ENCODE data around the gene HSDL1. TPM values are rescaled to one million over a fixed set of nuclear protein-coding genes. Genes with fewer than 3 reads are reported as not detected.

Gene HSDL1
- total RNA-seq, 3 donors from 2014 or later (not counting 1 experiment from before 2014, with no cell fraction given), result 11.2 to 15.3 (median 13.5) TPM

GRCh38 chr16:84161037-84161436 lies 16.1 kb upstream of the HSDL1 start:
- H3K4me3 Mint-ChIP-seq, result no peak overlapping the region
- no peak for ATAC-seq
- H3K4me1 Mint-ChIP-seq, result no peaks in the 10 kb centered on the region
- no peak for DNase-seq
- Histone ChIP-seq H3K27me3 (ENCODE audit: control insufficient read depth, insufficient read depth, low read length) (no peaks in the 10 kb centered on the region), H3K9me3 (ENCODE audit: control insufficient read depth, insufficient read depth, low read length) (no peaks in the 10 kb centered on the region), H3K36me3 (ENCODE audit: control insufficient read depth, insufficient read depth, low read length) (no peaks in the 10 kb centered on the region), H3K4me1 (ENCODE audit: control insufficient read depth, insufficient read depth, low read length) (no peaks in the 10 kb centered on the region), H3K27ac (ENCODE audit: low read length) (no peak overlapping the region), H3K4me3 (ENCODE audit: low read length) (no peak overlapping the region)
- 81% methylated on average over 10 of the region's 10 CpGs for WGBS (ENCODE audit: insufficient coverage)
- no peak for TF ChIP-seq CTCF (IDR thresholded peaks at IDR 0.05)
- H3K9me3 Mint-ChIP-seq, result no peaks in the 10 kb centered on the region
- no peaks in the 10 kb centered on the region for H3K36me3 Mint-ChIP-seq
- H3K27ac Mint-ChIP-seq, result no peak overlapping the region
- peaks cover 24 to 56% of the 10 kb centered on the region in 2 donors for H3K27me3 Mint-ChIP-seq (ENCODE audit: low read depth in 2 of 2)
- intact Hi-C loops (cut with micrococcal nuclease), result no loop called here

- no peak overlapping the region for H3K4me3 ChIP-seq (ENCODE audit: low read length)
- H3K27ac ChIP-seq (ENCODE audit: low read length), result no peak overlapping the region
- Mint-ChIP-seq H3K4me3 (no peak overlapping the region), H3K4me1 (no peaks in the 10 kb centered on the region), H3K27me3 (ENCODE audit: low read depth in 2 of 2) (peaks cover 22 to 54% of the 10 kb centered on the region in 2 donors), H3K27ac (no peak overlapping the region), H3K9me3 (no peaks in the 10 kb centered on the region), H3K36me3 (no peaks in the 10 kb centered on the region)
- DNase-seq (no peak), ATAC-seq (no peak)
- H3K4me1 ChIP-seq (ENCODE audit: control insufficient read depth, insufficient read depth, low read length), result no peaks in the 10 kb centered on the region
- intact Hi-C loops (cut with micrococcal nuclease), result no loop called here
- no peaks in the 10 kb centered on the region for H3K9me3 ChIP-seq (ENCODE audit: control insufficient read depth, insufficient read depth, low read length)
- H3K36me3 ChIP-seq (ENCODE audit: control insufficient read depth, insufficient read depth, low read length), result no peaks in the 10 kb centered on the region
- TF ChIP-seq CTCF (IDR thresholded peaks at IDR 0.05), result no peak
- WGBS (ENCODE audit: insufficient coverage), result no CpG with 5 or more reads among the region's 1 CpG
- no peaks in the 10 kb centered on the region for H3K27me3 ChIP-seq (ENCODE audit: control insufficient read depth, insufficient read depth, low read length)
These were observed 14.8 kb upstream of the HSDL1 start for GRCh38 chr16:84159800-84160199.

DNA sequence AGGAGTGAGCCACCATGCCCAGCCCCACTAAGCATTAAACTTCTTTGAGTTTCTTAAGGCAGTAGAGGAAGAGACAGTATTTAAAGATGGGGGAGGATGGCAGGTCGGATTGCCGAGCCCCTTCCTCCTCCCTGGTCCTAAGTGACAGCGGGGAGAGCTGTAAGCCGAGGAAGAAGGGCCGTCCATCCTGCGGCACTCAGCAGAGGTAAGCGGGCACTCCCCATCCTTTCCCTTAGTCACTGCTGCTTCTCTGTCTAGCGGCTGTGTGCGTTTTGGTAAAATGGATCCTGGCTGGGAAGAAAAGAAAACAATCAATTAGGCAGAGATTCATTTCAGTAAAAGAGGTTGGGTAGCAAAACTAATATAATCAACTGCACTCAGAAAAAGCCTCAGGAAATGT lies 14.0 kb upstream of the HSDL1 start:
- Mint-ChIP-seq H3K4me3 (no peak overlapping the region), H3K27ac (no peak overlapping the region), H3K9me3 (no peaks in the 10 kb centered on the region), H3K27me3 (ENCODE audit: low read depth in 2 of 2) (peaks cover 22 to 46% of the 10 kb centered on the region in 2 donors), H3K36me3 (no peaks in the 10 kb centered on the region), H3K4me1 (no peaks in the 10 kb centered on the region)
- no peak for DNase-seq
- 38% methylated on average over 9 of the region's 9 CpGs for WGBS (ENCODE audit: insufficient coverage)
- Histone ChIP-seq H3K27ac (ENCODE audit: low read length) (no peak overlapping the region), H3K36me3 (ENCODE audit: control insufficient read depth, insufficient read depth, low read length) (no peaks in the 10 kb centered on the region), H3K9me3 (ENCODE audit: control insufficient read depth, insufficient read depth, low read length) (no peaks in the 10 kb centered on the region), H3K4me1 (ENCODE audit: control insufficient read depth, insufficient read depth, low read length) (no peaks in the 10 kb centered on the region), H3K27me3 (ENCODE audit: control insufficient read depth, insufficient read depth, low read length) (no peaks in the 10 kb centered on the region), H3K4me3 (ENCODE audit: low read length) (no peak overlapping the region)
- TF ChIP-seq CTCF (IDR thresholded peaks at IDR 0.05), result no peak
- no peak for ATAC-seq
- intact Hi-C loops (cut with micrococcal nuclease), result no loop called here

GRCh38 chr16:84156342-84156784 lies 11.4 kb upstream of the HSDL1 start:
- TF ChIP-seq CTCF (IDR thresholded peaks at IDR 0.05), result no peak
- no peak for ATAC-seq
- Histone ChIP-seq H3K4me3 (ENCODE audit: low read length) (no peak overlapping the region), H3K9me3 (ENCODE audit: control insufficient read depth, insufficient read depth, low read length) (no peaks in the 10 kb centered on the region), H3K4me1 (ENCODE audit: control insufficient read depth, insufficient read depth, low read length) (no peaks in the 10 kb centered on the region), H3K27me3 (ENCODE audit: control insufficient read depth, insufficient read depth, low read length) (no peaks in the 10 kb centered on the region), H3K36me3 (ENCODE audit: control insufficient read depth, insufficient read depth, low read length) (no peaks in the 10 kb centered on the region), H3K27ac (ENCODE audit: low read length) (no peak overlapping the region)
- H3K9me3 Mint-ChIP-seq, result no peaks in the 10 kb centered on the region
- peaks cover 23 to 46% of the 10 kb centered on the region in 2 donors for H3K27me3 Mint-ChIP-seq (ENCODE audit: low read depth in 2 of 2)
- 65% methylated on average over 5 of the region's 5 CpGs for whole genome bisulfite sequencing (ENCODE audit: insufficient coverage)
- no peaks in the 10 kb centered on the region for H3K4me1 Mint-ChIP-seq
- no peaks in the 10 kb centered on the region for H3K36me3 Mint-ChIP-seq
- no peak overlapping the region for H3K4me3 Mint-ChIP-seq
- no peak for DNase-seq
- no peak overlapping the region for H3K27ac Mint-ChIP-seq
- intact Hi-C loops (cut with micrococcal nuclease), result no loop called here

Data from natural killer cell (primary cell).